ENCODE results near the gene NRXN3.
A peak's percentile ranks its signal among the peaks of the same experiment; 100 is the strongest.

NRXN3 gene

DNA sequence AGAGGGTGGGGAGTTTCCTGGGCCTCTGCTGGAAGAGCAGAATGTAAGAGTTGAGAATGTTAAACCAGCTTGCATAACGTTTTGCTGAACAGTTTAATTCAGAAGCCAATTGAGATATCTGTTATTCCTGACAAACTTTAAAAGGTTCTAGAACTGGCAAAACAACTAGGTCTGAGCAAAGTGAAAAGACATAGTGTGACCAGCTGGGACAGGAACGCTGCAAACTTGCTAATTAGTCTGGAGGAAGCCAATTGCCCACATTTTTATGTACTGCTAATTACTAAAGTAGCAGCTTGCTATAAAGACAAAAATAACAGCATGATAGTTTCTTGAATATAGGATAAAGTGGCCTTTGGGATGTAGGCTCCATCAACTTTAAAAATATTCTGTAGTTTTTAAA, 704.9 kb downstream of the NRXN3 start:
- H3K9me3 Mint-ChIP-seq = no peaks in the 10 kb centered on the region
- no peak overlapping the region for H3K27ac Mint-ChIP-seq
- H3K27me3 Mint-ChIP-seq (ENCODE audit: low read depth) = no peaks in the 10 kb centered on the region
- no peaks in the 10 kb centered on the region for H3K36me3 Mint-ChIP-seq (ENCODE audit: low read depth)
- H3K4me1 Mint-ChIP-seq (ENCODE audit: low read depth) = no peaks in the 10 kb centered on the region
- H3K4me3 Mint-ChIP-seq = no peak overlapping the region
- no peak for DNase-seq (ENCODE audit: low spot score)

DNA sequence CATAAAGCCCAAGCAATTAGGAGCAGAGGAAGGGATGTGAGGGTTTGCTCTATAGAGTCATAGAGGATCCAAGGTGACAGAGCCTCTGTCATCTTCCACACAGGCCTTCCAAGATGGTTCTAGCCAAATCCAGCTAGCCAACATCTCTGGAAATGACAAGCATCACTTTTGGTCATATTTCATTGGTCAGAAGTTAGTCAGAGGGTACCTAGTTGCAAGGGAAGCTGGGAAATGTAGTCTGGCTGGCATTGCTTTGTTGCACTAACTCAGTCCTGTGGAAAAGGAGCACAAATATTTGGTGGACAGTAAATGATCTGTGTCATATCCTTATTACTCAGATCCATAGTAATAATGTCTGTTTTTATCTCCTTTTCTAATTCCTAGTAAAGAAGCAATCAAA, 715.7 kb downstream of the NRXN3 start:
- Mint-ChIP-seq H3K4me3 (no peak overlapping the region), H3K4me1 (ENCODE audit: low read depth) (no peaks in the 10 kb centered on the region), H3K36me3 (ENCODE audit: low read depth) (no peaks in the 10 kb centered on the region), H3K27me3 (ENCODE audit: low read depth) (no peaks in the 10 kb centered on the region), H3K27ac (no peak overlapping the region), H3K9me3 (peaks cover 6% of the 10 kb centered on the region)
- DNase-seq (ENCODE audit: low spot score) = no peak

DNA sequence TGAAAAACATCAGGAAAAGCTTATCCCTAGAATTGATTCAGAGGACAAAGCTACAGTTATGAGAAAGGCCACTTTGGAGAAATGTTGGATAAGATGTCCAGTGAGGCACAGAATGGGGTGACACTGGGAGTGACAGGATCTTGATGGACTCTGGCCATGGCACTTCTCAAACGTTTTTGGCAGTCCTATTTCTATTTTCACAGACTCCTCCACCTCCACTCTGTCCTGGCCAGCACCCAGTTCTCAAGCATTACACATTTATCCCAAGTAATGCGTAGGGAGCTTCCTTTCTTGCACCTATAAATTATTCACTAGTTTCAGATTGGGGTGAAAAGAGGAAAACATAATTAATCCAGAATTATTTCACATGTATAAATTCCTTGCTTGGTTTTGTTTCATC, 727.3 kb downstream of the NRXN3 start:
- Mint-ChIP-seq H3K4me1 (ENCODE audit: low read depth) (no peaks in the 10 kb centered on the region), H3K36me3 (ENCODE audit: low read depth) (no peaks in the 10 kb centered on the region), H3K27me3 (ENCODE audit: low read depth) (no peaks in the 10 kb centered on the region), H3K4me3 (no peak overlapping the region), H3K27ac (no peak overlapping the region), H3K9me3 (no peaks in the 10 kb centered on the region)
- DNase-seq (ENCODE audit: low spot score) = no peak

DNA sequence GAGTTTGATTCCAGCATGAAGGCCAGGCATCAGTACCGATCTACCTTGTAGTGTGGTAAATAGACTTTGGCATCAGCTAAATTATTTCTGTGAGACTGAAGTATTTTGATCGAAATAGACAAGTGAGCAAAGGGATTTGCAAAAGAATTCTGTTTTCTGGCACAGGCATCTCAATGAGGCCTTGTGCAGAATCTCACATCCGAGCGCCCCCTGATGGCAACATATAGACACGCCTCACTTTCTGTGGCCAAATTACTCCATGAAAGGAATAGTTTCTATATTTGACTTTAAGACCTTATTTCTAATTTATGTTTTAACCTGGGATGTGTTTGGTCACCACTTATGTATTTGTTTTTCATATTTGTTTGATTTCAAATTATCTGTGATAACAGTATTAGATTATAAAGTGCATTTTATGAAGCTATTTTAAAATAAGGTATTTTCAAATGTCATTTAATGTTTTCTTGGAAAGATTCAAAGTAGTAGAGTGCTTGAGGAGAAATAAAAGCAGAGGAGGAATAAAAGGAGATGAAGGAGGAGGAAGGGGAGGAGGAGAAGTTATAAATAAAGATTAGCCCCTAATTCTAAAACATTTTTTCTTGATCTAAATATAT, 731.9 kb downstream of the NRXN3 start:
- DNase-seq (ENCODE audit: low spot score) = no peak
- Mint-ChIP-seq H3K4me3 (no peak overlapping the region), H3K9me3 (no peaks in the 10 kb centered on the region), H3K27me3 (ENCODE audit: low read depth) (no peaks in the 10 kb centered on the region), H3K4me1 (ENCODE audit: low read depth) (no peaks in the 10 kb centered on the region), H3K36me3 (ENCODE audit: low read depth) (no peaks in the 10 kb centered on the region), H3K27ac (no peak overlapping the region)

DNA sequence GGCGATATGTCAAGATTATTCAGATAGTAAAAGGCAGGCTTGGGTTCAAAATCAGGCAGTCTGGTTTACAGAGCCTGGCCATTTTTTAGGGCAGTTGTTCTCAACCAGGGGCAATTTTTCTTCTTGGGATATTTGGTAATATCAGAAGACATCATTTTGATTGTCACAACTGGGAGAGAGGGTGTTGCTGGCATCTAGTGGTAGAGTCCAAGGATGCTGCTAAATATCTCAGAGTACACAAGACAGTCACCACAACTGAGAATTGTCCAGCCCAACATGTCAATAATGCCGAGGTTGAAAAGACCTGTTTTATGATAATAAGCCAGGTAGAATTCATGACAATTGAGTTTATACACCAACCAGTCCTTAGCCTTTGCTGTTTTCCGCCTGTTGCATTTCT, 733.9 kb downstream of the NRXN3 start:
- Mint-ChIP-seq H3K4me3 (no peak overlapping the region), H3K9me3 (no peaks in the 10 kb centered on the region), H3K36me3 (ENCODE audit: low read depth) (no peaks in the 10 kb centered on the region), H3K27me3 (ENCODE audit: low read depth) (no peaks in the 10 kb centered on the region), H3K27ac (no peak overlapping the region), H3K4me1 (ENCODE audit: low read depth) (no peaks in the 10 kb centered on the region)
- DNase-seq (ENCODE audit: low spot score) = no peak

DNA sequence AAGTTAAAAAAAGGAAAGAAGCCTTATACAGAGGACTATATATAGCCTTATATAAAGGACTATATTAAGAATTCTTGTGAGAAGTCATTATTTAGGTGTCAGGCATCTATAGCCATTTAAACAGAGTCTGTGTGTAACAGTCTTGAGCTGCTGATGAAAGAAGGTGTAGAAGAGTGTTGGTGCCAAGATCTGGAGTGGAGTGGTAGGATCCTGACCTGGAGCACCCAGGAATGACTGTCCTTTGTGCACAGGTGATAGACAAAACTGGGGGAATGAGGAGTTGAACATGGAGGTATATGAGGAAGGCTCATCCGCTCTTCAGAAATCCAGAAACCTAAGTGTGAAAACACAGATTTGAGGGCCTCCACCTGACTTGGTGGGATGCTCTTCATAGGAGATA, 747.3 kb downstream of the NRXN3 start:
- no peak for DNase-seq (ENCODE audit: low spot score)
- Mint-ChIP-seq H3K27me3 (ENCODE audit: low read depth) (no peaks in the 10 kb centered on the region), H3K4me3 (no peak overlapping the region), H3K36me3 (ENCODE audit: low read depth) (no peaks in the 10 kb centered on the region), H3K9me3 (no peaks in the 10 kb centered on the region), H3K4me1 (ENCODE audit: low read depth) (no peaks in the 10 kb centered on the region), H3K27ac (no peak overlapping the region)

DNA sequence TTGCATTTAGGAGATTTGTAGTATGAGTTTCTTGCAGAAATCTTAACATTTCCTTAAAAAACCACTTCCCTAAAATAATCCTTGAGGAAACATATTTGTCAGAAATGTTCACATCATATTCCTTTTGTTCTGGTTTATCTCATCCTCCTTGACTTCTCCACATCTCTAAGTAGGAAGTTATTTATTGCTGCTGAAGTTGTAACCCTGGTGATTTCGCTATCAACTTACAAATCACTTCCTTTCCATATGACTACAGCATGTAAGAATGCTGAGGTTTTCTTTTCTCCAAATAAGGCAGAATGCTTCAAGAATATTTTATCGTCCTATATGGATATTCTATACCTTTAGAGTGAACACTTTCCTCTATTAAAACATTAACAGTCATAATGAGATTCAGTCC, 751.7 kb downstream of the NRXN3 start:
- Mint-ChIP-seq H3K4me3 (no peak overlapping the region), H3K27me3 (ENCODE audit: low read depth) (no peaks in the 10 kb centered on the region), H3K36me3 (ENCODE audit: low read depth) (no peaks in the 10 kb centered on the region), H3K4me1 (ENCODE audit: low read depth) (no peaks in the 10 kb centered on the region), H3K9me3 (no peaks in the 10 kb centered on the region), H3K27ac (no peak overlapping the region)
- DNase-seq (ENCODE audit: low spot score) = no peak

DNA sequence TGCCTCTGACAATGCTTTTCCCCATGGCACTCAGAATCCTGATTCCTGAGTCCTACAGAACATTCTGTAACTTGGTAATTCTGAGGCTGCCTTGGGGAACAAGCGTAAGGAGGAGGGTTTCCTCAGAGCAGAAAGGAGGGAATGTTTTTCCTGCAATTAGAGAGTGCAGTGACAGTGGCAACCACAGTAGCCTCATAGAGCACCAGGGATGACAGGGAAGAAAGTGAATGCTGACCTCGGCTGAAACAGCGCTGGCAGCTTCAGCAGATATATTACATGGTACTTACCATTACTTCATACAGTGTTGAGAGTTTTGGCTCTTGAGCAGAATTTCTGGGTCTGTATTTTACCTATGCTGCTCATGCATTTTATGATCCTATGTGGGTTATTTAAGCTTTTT, 757.1 kb downstream of the NRXN3 start:
- Mint-ChIP-seq H3K4me1 (ENCODE audit: low read depth) (no peaks in the 10 kb centered on the region), H3K36me3 (ENCODE audit: low read depth) (no peaks in the 10 kb centered on the region), H3K27me3 (ENCODE audit: low read depth) (no peaks in the 10 kb centered on the region), H3K27ac (no peak overlapping the region), H3K9me3 (peaks cover 8% of the 10 kb centered on the region), H3K4me3 (no peak overlapping the region)
- no peak for DNase-seq (ENCODE audit: low spot score)

DNA sequence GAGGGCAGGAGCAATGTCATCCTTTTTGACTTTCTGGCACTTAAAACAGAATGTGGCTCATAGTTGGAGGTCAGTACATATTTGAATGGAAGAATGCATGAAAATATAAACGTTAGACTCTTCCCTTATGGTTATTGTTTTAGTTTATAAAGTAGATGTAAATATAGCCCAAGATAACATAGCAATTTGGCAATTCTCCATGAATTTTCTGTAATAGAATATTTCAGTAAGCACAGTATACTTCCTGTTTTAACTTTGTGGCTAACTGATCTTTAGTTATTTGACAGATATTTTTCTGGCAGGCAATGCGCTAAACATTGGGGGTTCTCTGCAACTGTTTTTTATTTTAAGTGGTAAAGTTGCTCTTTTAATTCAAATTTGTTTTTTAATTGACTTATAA, 763.0 kb downstream of the NRXN3 start:
- H3K36me3 Mint-ChIP-seq (ENCODE audit: low read depth) = no peaks in the 10 kb centered on the region
- no peak overlapping the region for H3K4me3 Mint-ChIP-seq
- H3K27me3 Mint-ChIP-seq (ENCODE audit: low read depth) = no peaks in the 10 kb centered on the region
- H3K4me1 Mint-ChIP-seq (ENCODE audit: low read depth) = no peaks in the 10 kb centered on the region
- H3K9me3 Mint-ChIP-seq = peaks cover 8% of the 10 kb centered on the region
- DNase-seq (ENCODE audit: low spot score) = no peak
- no peak overlapping the region for H3K27ac Mint-ChIP-seq

DNA sequence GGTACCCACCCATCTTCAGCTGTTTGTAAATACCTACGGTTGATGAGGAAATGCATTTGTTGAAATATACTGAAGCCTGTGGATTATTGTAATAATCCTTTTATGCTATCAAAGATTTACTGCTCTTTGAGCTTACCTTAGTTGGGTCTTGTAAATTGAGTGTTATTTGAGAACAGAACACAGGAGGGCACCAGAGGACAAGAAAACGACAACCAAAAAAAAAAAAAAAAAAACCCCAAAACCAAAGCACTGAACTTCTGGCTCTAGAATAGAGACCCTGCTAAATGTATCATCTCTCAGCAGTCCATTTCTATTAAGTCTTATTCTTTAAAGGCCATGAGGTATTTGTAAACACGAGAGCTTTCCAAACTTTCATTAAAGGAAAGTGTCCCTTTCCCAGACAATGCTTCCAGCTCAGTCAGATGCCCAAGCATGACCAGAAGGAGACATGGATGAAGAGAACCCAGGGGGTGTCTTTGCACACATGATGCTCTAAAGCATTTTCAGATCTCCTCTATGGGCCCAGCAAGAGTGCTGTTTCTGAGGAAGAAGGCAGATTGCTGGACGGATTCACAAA, 763.9 kb downstream of the NRXN3 start:
- no peaks in the 10 kb centered on the region for H3K27me3 Mint-ChIP-seq (ENCODE audit: low read depth)
- no peaks in the 10 kb centered on the region for H3K4me1 Mint-ChIP-seq (ENCODE audit: low read depth)
- no peak for DNase-seq (ENCODE audit: low spot score)

DNA sequence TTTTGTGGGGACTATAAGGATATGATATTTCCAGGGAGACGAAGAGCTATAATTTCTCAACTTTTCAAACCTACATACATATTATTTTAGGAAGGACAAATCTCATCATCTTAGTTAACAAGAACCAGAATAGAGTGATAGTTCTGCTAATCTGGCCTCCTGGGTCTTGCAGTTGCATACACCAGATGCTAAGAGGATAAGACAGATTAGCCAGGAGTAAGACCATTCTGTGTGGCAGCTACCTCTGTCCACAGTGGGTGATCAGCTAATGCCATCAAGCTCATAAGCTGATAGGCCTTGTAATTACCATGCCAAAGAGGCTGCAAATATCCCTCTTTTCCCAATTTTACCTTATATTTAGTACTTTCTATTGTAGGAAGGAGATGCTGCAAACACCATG, 776.8 kb downstream of the NRXN3 start:
- H3K4me3 Mint-ChIP-seq = no peak overlapping the region
- H3K36me3 Mint-ChIP-seq (ENCODE audit: low read depth) = no peaks in the 10 kb centered on the region
- DNase-seq (ENCODE audit: low spot score) = no peak
- H3K9me3 Mint-ChIP-seq = no peaks in the 10 kb centered on the region
- H3K27ac Mint-ChIP-seq = no peak overlapping the region
- no peaks in the 10 kb centered on the region for H3K27me3 Mint-ChIP-seq (ENCODE audit: low read depth)
- no peaks in the 10 kb centered on the region for H3K4me1 Mint-ChIP-seq (ENCODE audit: low read depth)

More for the DNA sequence above, 763.9 kb downstream of the NRXN3 start:
- Mint-ChIP-seq H3K9me3 (peaks cover 6% of the 10 kb centered on the region), H3K27ac (no peak overlapping the region), H3K36me3 (ENCODE audit: low read depth) (no peaks in the 10 kb centered on the region), H3K4me3 (no peak overlapping the region)

DNA sequence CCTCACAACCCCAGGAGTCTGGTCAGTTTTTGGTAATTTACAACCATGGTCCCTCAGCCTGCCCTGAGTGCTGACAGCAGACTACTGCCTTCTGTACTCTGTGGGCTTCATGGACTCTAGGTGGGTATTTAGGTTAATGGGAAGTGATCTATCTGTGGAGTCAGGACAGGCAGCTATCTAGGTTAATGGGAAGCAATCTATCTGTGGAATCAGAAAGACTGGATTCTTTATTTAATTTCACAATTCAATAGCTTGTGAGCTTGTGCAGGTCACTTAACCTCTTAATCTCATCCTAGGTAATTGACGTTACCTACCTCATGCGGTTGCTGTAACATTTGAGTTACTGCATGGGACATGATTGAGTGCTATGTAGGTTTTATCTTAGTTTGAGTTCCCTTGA, 777.5 kb downstream of the NRXN3 start:
- no peak overlapping the region for H3K4me3 Mint-ChIP-seq
- no peaks in the 10 kb centered on the region for H3K27me3 Mint-ChIP-seq (ENCODE audit: low read depth)
- no peaks in the 10 kb centered on the region for H3K4me1 Mint-ChIP-seq (ENCODE audit: low read depth)
- DNase-seq (ENCODE audit: low spot score) = no peak
- no peaks in the 10 kb centered on the region for H3K36me3 Mint-ChIP-seq (ENCODE audit: low read depth)
- H3K27ac Mint-ChIP-seq = no peak overlapping the region
- no peaks in the 10 kb centered on the region for H3K9me3 Mint-ChIP-seq

DNA sequence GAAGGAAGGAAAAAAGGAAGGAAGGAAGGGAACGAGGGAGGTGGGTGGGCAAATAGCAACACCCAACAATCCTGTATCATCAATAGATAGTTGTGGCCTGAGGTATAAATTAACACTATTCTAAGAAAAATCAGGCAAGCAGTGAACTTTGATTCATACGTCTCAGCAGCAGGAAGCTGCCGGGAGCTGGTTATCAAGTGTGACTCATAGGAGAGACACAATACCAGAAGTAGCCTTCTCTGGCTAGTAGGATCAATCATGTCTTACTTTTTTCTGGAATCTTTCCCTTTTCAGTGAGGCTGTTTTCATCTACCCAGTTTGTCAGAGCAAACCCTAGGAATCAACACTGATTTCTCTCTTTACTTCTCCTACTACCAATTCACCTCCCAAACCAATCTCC, 780.5 kb downstream of the NRXN3 start:
- Mint-ChIP-seq H3K9me3 (no peaks in the 10 kb centered on the region), H3K27ac (no peak overlapping the region), H3K4me3 (no peak overlapping the region), H3K36me3 (ENCODE audit: low read depth) (no peaks in the 10 kb centered on the region), H3K4me1 (ENCODE audit: low read depth) (no peaks in the 10 kb centered on the region), H3K27me3 (ENCODE audit: low read depth) (no peaks in the 10 kb centered on the region)
- no peak for DNase-seq (ENCODE audit: low spot score)

DNA sequence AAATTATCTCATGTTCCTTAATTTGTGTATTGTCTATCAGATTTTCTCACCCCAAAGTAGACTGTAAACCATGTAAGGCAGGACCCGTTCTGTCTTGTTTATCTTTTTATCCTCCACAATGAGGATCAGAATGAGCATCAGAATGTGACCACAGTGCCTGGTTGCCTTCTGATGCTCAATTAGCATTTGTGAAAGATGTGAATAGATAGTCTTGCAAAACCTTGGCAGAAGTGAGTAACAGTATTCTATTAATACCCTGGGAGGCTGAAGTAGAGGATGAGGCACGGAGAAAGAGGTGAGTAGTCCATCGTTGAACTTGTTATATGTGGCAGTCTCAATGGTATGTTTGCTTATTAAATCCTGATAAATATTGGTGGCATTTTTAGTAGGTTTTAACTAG, 781.4 kb downstream of the NRXN3 start:
- H3K27ac Mint-ChIP-seq = no peak overlapping the region
- no peaks in the 10 kb centered on the region for H3K4me1 Mint-ChIP-seq (ENCODE audit: low read depth)
- no peak overlapping the region for H3K4me3 Mint-ChIP-seq
- no peaks in the 10 kb centered on the region for H3K9me3 Mint-ChIP-seq
- H3K27me3 Mint-ChIP-seq (ENCODE audit: low read depth) = no peaks in the 10 kb centered on the region
- no peak for DNase-seq (ENCODE audit: low spot score)
- no peaks in the 10 kb centered on the region for H3K36me3 Mint-ChIP-seq (ENCODE audit: low read depth)

DNA sequence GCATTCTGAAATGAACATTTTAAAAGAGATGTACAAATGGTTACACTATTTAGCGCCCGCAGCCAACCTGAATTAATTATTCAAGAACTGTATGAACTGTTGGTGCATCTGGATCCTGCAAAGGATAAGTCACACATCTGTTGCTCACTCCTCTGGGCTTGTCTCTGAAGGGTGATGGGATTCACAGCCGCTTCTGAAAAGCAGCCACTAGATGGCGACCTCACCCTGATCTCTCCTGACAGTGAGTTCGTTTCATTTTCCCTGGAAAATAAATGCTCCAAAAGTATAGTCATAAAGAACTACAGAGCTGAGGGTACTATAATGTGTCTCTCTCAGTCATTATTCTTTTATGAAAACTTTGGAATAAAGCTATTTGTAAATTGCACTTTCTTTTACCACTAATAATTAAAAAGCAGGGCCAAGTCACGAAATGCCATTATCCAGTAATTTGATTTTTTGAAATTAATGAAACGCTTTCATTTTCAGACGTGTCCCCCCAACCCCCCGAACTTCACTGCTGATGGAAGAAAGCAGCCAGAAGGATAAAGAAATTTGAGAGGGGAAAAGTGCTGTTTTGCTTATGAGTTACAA, 789.6 kb downstream of the NRXN3 start:
- Mint-ChIP-seq H3K36me3 (ENCODE audit: low read depth) (no peaks in the 10 kb centered on the region), H3K4me3 (no peak overlapping the region), H3K4me1 (ENCODE audit: low read depth) (peaks cover 2% of the 10 kb centered on the region), H3K27me3 (ENCODE audit: low read depth) (no peaks in the 10 kb centered on the region), H3K27ac (no peak overlapping the region), H3K9me3 (no peaks in the 10 kb centered on the region)
- peak; percentile 4 for DNase-seq (ENCODE audit: low spot score)
